ENCODE measurements around the gene PTGIS. TPM values are rescaled to one million over a fixed set of nuclear protein-coding genes. Genes with fewer than 3 reads are reported as not detected.

PTGIS gene
- total RNA-seq, 8 experiments from 2014 or later = 0.22 to 36.5 (median 1.3) TPM

DNA sequence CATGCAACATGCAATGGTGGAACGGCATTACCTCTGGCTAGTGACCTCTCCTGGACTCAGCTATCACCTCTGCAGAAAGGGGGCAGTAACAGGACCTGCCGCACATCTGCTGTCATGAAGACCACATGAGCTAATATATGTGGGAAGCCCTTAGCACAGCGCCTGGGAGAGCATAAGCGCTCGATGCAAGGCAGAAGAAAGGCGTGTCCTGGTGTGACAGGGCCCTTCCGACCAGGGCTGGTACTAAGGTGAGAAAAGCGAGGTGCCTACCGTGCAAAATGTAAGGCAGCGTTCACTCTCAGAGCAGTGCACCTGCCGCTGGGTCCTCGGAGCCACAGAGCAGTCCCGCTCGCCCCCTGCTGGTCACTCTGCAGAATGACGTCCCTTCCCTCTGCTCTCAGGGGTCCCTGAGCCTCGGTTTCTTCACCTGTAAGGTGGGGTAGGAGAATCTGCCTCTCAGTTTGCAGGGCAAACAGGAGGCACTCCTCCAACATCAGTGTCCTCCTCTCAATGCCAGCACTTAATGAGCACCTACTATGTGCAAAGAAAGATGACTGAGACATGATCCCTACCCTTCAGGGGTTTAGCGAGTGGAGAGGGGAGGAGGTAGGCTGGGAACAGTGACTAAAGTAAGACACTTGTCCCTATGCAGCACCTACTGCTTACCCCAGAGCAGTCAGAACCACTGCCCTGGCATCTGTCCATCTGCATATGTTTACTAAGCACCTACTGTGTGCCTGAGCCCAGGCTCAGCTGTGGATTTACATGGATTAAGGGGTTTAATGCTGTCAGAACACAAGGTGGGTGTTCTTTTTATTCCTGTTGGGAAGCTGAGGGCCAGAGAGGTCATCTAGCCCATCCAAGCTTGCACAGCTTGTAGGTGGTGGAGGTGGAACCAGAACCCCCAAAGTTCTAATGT, 41.1 kb upstream of the PTGIS start:
- no peak overlapping the region for H3K27ac ChIP-seq
- in situ Hi-C loops (cut with MboI; ENCODE audit: low pct_unique_long_range_greater_than_20kb in 2 of 9, low sequenced_read_pairs in 9 of 9, unreplicated experiment in 9 of 9) = loop anchor here in 8 of 9 experiments (10.0 to 25.0 kb wide), 6 partner anchors 64 to 328 kb away; partner anchors contain the start of gene RNF114 (in 1 of the 8)
- WGBS, 10 experiments = 0 to 100% (median 20%) methylated on average over 1 to 10 of the region's 17 CpGs; no CpG with 5 or more reads in 5 of the 10 experiments
- H3K4me3 ChIP-seq = peak overlapping the region in 2 of 5 donors; percentile 11 to 24
- no peaks in the 10 kb centered on the region for H3K4me1 ChIP-seq (replicated peaks in 1 of 2)
- ATAC-seq (replicated peaks in 6 of 8) = peak; percentile 10 to 68 (median 50)

DNA sequence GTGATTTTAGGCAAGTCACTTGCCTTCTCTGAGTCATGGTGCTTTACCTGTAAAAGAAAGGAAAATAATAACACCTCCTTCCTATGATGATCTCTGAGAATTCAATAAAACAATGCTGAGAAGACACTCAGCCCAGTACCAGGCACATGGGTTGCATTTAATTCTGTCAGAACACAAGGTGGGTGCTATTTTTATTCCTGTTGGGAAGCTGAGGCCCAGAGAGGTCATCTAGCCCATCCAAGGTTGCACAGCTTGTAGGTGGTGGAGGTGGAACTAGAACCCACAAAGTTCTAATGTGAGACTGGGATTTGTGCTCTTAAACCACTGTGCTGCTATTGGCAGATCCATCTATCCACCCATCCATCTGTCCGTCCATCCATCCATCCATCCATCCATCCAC, 39.6 kb upstream of the PTGIS start:
- in situ Hi-C loops (cut with MboI; ENCODE audit: low pct_unique_long_range_greater_than_20kb in 2 of 9, low sequenced_read_pairs in 9 of 9, unreplicated experiment in 9 of 9) = loop anchor here in 8 of 9 experiments (10.0 to 25.0 kb wide), 6 partner anchors 63 to 330 kb away; partner anchors contain the start of gene RNF114 (in 1 of the 8)

DNA sequence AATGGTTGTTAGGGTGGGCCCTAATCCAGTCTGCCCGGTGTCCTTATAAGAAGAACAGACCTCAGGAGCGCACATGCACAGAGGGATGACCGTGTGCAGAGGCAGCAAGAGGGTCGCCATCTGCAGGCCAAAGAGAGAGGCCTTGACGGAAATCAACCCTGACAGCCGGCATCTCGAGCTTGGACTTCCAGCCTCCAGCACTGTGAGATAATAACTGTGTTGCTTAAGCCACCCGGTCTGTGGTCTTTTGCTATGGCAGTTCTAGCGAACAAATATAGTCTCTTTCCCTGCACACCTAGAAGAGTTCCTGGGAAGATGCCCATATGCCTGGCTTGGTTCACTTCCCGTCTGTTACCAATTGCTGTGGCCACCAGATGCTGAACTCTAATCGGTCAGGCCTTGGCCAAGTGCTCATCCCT, 35.3 kb upstream of the PTGIS start:
- H3K4me3 ChIP-seq = no peak overlapping the region
- H3K4me1 ChIP-seq (replicated peaks in 1 of 2) = no peaks in the 10 kb centered on the region
- in situ Hi-C loops (cut with MboI; ENCODE audit: low pct_unique_long_range_greater_than_20kb in 2 of 9, low sequenced_read_pairs in 9 of 9, unreplicated experiment in 9 of 9) = loop anchor here in 8 of 9 experiments (5.0 to 25.0 kb wide), 7 partner anchors 58 to 334 kb away; partner anchors contain the start of gene RNF114 (in 1 of the 8)
- peak in 3 of 8 experiments; percentile 26 to 59 (median 53) for ATAC-seq (replicated peaks in 6 of 8)
- H3K27ac ChIP-seq = no peak overlapping the region
- 56 to 100% (median 69%) methylated on average over 1 to 8 of the region's 11 CpGs; no CpG with 5 or more reads in 3 of the 10 experiments for WGBS, 10 experiments

More for the DNA sequence above, 39.6 kb upstream of the PTGIS start:
- Histone ChIP-seq H3K27ac (no peak overlapping the region), H3K4me1 (replicated peaks in 1 of 2) (no peaks in the 10 kb centered on the region), H3K4me3 (no peak overlapping the region)
- ATAC-seq (replicated peaks in 6 of 8) = no peak
- 100% methylated on average over 1 of the region's 1 CpG; no CpG with 5 or more reads in 9 of the 10 experiments for WGBS, 10 experiments

DNA sequence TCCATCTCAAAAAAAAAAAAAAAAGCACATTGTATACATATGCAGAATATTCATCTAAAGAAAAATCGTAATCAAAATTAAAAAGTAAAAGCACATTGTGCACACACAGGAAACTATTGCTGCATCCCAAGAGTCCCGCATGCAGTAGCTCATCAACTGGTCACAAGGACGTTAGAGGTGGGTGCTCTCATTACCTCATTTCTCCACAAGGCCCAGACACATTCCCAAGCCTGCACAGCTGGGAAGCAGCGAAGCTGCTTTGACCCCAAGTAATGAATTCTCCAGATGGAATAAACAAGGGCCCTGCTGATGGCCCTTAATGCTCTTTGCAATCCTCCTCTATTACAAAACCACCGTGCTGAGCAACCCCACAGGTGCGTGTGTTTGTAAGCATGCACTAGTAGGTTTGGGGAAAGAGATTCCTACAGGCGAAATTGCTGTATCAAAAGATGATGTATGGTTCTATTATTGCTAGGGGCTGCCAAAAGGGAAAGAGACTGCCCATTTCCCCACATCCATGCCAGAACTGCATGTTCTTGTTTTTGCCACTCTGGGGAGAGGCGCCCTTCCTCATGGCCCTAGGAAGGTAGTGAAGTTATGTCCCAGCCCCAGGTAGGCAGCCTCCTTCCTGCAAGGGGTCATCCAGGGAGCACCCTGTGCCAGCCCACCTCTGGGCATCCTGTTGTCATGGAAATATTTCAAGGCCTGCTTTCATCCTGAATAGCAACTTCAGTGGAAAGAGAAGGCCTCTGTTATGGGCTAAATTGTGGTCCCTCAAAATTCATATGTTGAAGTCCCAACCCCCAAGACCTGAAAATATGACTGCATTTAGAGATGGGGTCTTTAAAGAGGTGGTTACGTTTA, 34.6 kb upstream of the PTGIS start:
- H3K27ac ChIP-seq = no peak overlapping the region
- H3K4me1 ChIP-seq (replicated peaks in 1 of 2) = no peaks in the 10 kb centered on the region
- no peak overlapping the region for H3K4me3 ChIP-seq
- in situ Hi-C loops (cut with MboI; ENCODE audit: low pct_unique_long_range_greater_than_20kb in 2 of 9, low sequenced_read_pairs in 9 of 9, unreplicated experiment in 9 of 9) = loop anchor here in 8 of 9 experiments (5.0 to 25.0 kb wide), 7 partner anchors 58 to 335 kb away; partner anchors contain the start of gene RNF114 (in 1 of the 8)
- 0 to 100% (median 78%) methylated on average over 1 to 7 of the region's 9 CpGs; no CpG with 5 or more reads in 1 of the 10 experiments for WGBS, 10 experiments
- ATAC-seq (replicated peaks in 6 of 8) = peak in 3 of 8 experiments; percentile 37 to 68 (median 50)

DNA sequence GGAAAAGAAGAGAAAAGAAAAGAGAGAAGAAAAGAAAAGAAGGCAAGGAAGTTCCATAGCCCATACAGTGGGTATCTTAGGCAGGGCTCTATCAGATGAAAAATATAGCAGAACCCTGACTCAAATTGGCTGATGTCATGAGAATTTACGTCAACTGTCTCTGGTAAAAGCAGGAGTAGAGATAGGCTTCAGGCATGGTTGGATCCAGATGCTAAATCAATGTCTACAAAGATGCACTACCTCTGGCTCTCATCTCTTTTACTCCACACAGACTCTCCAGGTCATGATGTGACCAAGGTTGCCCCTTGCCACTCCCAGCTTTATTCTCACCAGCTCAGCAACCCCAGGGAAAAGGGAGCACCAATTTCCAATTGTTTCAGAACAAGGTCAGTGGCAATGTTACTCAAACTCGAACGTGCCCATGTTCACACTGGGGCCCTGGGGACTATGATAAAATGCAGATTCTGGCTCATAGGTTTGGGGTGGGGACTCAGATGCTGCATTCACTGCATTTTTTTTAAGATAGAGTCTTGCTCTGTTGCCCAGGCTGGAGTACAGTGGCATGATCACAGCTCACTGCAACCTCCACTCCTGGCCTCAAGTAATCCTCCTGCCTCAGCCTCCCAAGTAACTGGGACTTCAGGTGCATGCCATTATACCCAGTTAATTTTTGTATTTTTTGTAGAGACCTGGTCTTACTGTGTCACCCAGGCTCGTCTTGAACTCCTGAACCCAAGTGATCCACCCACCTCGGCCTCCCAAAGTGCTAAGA, 33.4 kb upstream of the PTGIS start:
- in situ Hi-C loops (cut with MboI; ENCODE audit: low pct_unique_long_range_greater_than_20kb in 2 of 9, low sequenced_read_pairs in 9 of 9, unreplicated experiment in 9 of 9) = loop anchor here in 8 of 9 experiments (5.0 to 25.0 kb wide), 7 partner anchors 57 to 336 kb away; partner anchors contain the start of gene RNF114 (in 1 of the 8)
- H3K27ac ChIP-seq = no peak overlapping the region

DNA sequence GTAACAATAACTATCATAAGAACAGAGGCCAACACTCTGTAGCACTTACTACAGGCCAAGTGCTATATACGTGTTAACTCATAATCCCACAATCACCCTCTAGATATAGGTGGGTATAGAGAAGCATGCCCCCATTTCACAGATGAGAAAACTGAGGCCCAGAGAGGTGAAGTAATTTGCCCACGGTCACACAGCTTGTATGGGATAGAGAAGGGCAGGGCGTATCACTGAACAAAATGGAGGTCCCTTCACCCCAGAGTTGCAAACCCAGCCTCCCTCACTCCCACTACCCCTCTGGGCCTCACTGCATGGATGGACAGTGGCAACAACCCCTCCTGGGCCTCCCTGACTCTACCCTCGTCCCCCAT, 31.8 kb upstream of the PTGIS start:
- no peak for ATAC-seq (replicated peaks in 6 of 8)
- Histone ChIP-seq H3K4me3 (no peak overlapping the region), H3K4me1 (replicated peaks in 1 of 2) (no peaks in the 10 kb centered on the region), H3K27ac (no peak overlapping the region)
- in situ Hi-C loops (cut with MboI; ENCODE audit: low pct_unique_long_range_greater_than_20kb in 2 of 9, low sequenced_read_pairs in 9 of 9, unreplicated experiment in 9 of 9) = loop anchor here in 8 of 9 experiments (5.0 to 25.0 kb wide), 7 partner anchors 55 to 338 kb away; partner anchors contain the start of gene RNF114 (in 1 of the 8)
- WGBS, 10 experiments = 71 to 100% (median 89%) methylated on average over 1 to 3 of the region's 4 CpGs; no CpG with 5 or more reads in 4 of the 10 experiments

More for the DNA sequence above, 33.4 kb upstream of the PTGIS start:
- H3K4me3 ChIP-seq = no peak overlapping the region
- 68 to 92% (median 83%) methylated on average over 1 to 4 of the region's 5 CpGs; no CpG with 5 or more reads in 1 of the 10 experiments for WGBS, 10 experiments
- no peaks in the 10 kb centered on the region for H3K4me1 ChIP-seq (replicated peaks in 1 of 2)
- ATAC-seq (replicated peaks in 6 of 8) = no peak

DNA sequence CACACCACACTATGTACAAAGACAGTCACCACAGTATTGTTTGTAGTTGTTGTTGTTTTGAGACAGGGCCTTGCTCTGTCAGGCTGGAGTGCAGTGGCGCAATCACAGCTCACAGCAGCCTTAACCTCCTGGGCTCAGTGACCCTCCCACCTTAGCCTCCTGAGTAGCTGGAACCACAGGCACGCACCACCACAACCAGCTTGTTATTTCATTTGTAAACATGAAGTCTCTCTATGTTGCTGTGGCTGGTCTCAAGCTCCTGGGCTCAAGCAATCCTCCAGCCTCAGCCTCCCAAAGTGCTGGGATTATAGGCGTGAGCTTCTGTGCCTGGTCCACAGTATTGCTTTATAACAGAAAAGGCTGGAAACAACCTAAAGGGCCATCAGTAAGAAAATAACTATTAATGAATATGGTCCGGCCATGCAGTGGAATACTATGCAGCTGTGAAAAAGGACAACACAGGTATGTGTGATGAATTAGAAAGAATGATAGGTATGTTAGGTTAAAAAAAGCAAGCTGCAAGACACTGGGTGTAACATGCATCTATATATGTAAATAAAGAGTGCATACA, 30.0 kb upstream of the PTGIS start:
- H3K4me3 ChIP-seq = no peak overlapping the region
- WGBS, 10 experiments = 86 to 100% (median 93%) methylated on average over 1 to 3 of the region's 4 CpGs; no CpG with 5 or more reads in 3 of the 10 experiments
- no peak overlapping the region for H3K27ac ChIP-seq
- ATAC-seq (replicated peaks in 6 of 8) = no peak
- H3K4me1 ChIP-seq (replicated peaks in 1 of 2) = no peaks in the 10 kb centered on the region
- in situ Hi-C loops (cut with MboI; ENCODE audit: low pct_unique_long_range_greater_than_20kb in 2 of 9, low sequenced_read_pairs in 9 of 9, unreplicated experiment in 9 of 9) = no loop called here

DNA sequence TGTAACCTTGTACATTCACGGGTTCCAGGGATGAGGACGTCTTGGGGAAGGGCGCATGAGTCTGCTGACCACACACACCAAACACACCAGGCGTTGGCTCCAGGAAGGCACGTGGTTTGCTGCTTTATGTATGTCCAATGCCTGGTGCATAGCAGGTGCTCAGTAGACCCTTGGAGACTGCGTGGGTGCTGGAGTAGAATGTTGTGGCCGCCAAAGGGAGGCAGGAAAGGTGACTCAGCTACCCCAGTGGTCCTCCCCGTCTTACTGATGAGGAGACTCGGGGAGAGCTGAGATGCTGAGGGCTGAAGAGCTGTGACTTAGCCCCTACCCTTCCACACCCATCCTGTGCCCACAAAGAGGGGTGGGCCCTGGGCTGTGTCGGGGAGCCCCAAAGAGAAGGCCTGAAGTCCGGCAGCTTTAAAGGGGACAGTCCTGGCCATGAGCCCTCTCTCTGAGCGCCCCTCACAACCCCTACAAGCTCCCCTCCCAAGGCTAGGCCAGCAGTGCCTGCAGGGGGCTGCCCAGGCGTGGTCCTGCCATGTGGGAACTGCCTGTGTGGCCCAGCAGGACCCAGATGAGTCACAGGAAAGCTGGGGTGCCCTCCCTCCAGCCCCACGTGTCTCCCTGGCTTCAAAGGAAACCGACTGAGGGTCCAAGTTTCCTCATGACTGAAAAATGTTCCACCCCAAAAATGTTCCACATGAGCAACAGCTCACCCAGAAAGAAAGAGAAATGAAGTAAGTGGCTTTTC, 28.0 kb upstream of the PTGIS start:
- in situ Hi-C loops (cut with MboI; ENCODE audit: low pct_unique_long_range_greater_than_20kb in 2 of 9, low sequenced_read_pairs in 9 of 9, unreplicated experiment in 9 of 9) = no loop called here
- no peaks in the 10 kb centered on the region for H3K4me1 ChIP-seq (replicated peaks in 1 of 2)
- no peak overlapping the region for H3K27ac ChIP-seq
- H3K4me3 ChIP-seq = no peak overlapping the region
- ATAC-seq (replicated peaks in 6 of 8) = peak in 2 of 8 experiments; percentile 8 to 16
- 12 to 90% (median 60%) methylated on average over 2 to 6 of the region's 15 CpGs; no CpG with 5 or more reads in 5 of the 10 experiments for WGBS, 10 experiments

DNA sequence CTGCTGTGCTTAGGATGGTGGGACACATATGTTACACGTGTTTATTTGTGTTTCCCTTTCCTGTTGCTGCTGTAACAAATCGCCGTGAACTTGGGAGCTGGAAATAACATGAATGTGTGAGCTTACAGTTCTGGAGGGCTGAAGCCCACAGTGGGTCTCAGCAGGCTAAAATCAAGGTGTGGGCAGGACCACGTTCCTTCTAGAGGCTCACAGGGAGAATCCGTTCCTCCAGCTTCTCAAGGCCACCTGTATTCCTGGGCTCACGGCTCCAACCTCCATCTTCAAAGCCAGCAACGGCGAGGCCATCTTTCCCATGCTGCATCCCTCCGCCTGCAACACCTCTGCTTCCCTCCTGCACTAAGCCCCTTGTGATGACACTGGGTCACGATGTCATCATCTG, 27.4 kb upstream of the PTGIS start:
- Histone ChIP-seq H3K4me1 (replicated peaks in 1 of 2) (no peaks in the 10 kb centered on the region), H3K4me3 (no peak overlapping the region), H3K27ac (no peak overlapping the region)
- no peak for ATAC-seq (replicated peaks in 6 of 8)
- WGBS, 10 experiments = 80 to 100% (median 84%) methylated on average over 1 to 8 of the region's 10 CpGs
- in situ Hi-C loops (cut with MboI; ENCODE audit: low pct_unique_long_range_greater_than_20kb in 2 of 9, low sequenced_read_pairs in 9 of 9, unreplicated experiment in 9 of 9) = no loop called here

DNA sequence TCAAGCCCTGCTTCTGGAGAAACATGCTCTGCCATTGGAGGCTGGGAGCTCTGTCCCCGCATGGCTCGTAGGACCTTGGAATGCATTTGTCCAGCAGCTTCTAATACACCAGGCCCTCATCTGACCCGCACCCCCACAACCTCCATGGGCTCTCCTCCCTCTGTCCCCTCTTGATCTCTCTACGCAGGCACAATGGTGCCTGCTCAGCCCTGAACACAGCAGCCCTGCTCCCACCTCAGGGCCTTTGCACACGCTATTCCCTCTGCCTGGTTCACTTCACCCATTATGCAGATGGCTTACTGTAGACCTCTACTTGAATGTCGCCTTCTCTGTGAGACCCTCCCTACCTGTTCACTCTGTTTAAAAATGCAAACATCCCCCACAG, 27.0 kb upstream of the PTGIS start:
- no peaks in the 10 kb centered on the region for H3K4me1 ChIP-seq (replicated peaks in 1 of 2)
- WGBS, 10 experiments = 80 to 100% (median 85%) methylated on average over 1 to 4 of the region's 6 CpGs; no CpG with 5 or more reads in 4 of the 10 experiments
- in situ Hi-C loops (cut with MboI; ENCODE audit: low pct_unique_long_range_greater_than_20kb in 2 of 9, low sequenced_read_pairs in 9 of 9, unreplicated experiment in 9 of 9) = no loop called here
- no peak overlapping the region for H3K4me3 ChIP-seq
- no peak for ATAC-seq (replicated peaks in 6 of 8)
- no peak overlapping the region for H3K27ac ChIP-seq

Measured in motor neuron (in vitro differentiated cells).